Activated naive CD8-positive, alpha-beta T cell treated with anti-CD3 and anti-CD28 coated beads, Interleukin-2, amount 50 U/mL, for 16 hours (primary cell): ENCODE data around the gene TBL1XR1.
"Not testable (repeated sequence)": the region's sequence is repeated elsewhere in the genome, so short reads cannot be mapped to it uniquely, and the experiment has no call there.

ENCODE experiments used
- DNase-seq: peaks from one replicate; pipeline ENCODE4 v3.0.0-alpha.2; 2020; ENCODE audit warnings: low read depth, low spot score

The TBL1XR1 gene

GRCh38 chr3:177182352-177182751 is 14.9 kb downstream of the TBL1XR1 start:
- DNase-seq = no peak

GRCh38 chr3:177181418-177181817 is 15.9 kb downstream of the TBL1XR1 start:
- no peak for DNase-seq

GRCh38 chr3:177180506-177180905 is 16.8 kb downstream of the TBL1XR1 start:
- DNase-seq = no peak

GRCh38 chr3:177179281-177180067 is 17.8 kb downstream of the TBL1XR1 start:
- DNase-seq = no peak

- no peak for DNase-seq
Observed at GRCh38 chr3:177177749-177178221, 19.5 kb downstream of the TBL1XR1 start.

- DNase-seq = no peak
Observed at GRCh38 chr3:177174607-177175170, 22.6 kb downstream of the TBL1XR1 start.

- DNase-seq = no peak
Observed at GRCh38 chr3:177169936-177170722, 27.2 kb downstream of the TBL1XR1 start.

GRCh38 chr3:177168431-177168830 is 28.9 kb downstream of the TBL1XR1 start:
- no peak for DNase-seq

- no peak for DNase-seq
Observed at GRCh38 chr3:177162742-177163141, 34.5 kb downstream of the TBL1XR1 start.

- DNase-seq = not testable (repeated sequence)
Observed at GRCh38 chr3:177161603-177162002, 35.7 kb downstream of the TBL1XR1 start.

- no peak for DNase-seq
Observed at GRCh38 chr3:177158461-177158860, 38.8 kb downstream of the TBL1XR1 start.

- DNase-seq = no peak
Observed at GRCh38 chr3:177157492-177157891, 39.8 kb downstream of the TBL1XR1 start.

GRCh38 chr3:177154733-177155132 is 42.5 kb downstream of the TBL1XR1 start:
- DNase-seq = no peak

GRCh38 chr3:177150970-177151627 is 46.2 kb downstream of the TBL1XR1 start:
- DNase-seq = no peak

GRCh38 chr3:177150218-177150916 is 46.9 kb downstream of the TBL1XR1 start:
- no peak for DNase-seq

- DNase-seq = no peak
Observed at GRCh38 chr3:177149106-177149505, 48.2 kb downstream of the TBL1XR1 start.

GRCh38 chr3:177147790-177148189 is 49.5 kb downstream of the TBL1XR1 start:
- no peak for DNase-seq

GRCh38 chr3:177146646-177147045 is 50.6 kb downstream of the TBL1XR1 start:
- no peak for DNase-seq

- no peak for DNase-seq
Observed at GRCh38 chr3:177145954-177146353, 51.3 kb downstream of the TBL1XR1 start.

- DNase-seq = no peak
Observed at GRCh38 chr3:177145381-177145780, 51.9 kb downstream of the TBL1XR1 start.

GRCh38 chr3:177144922-177145321 is 52.4 kb downstream of the TBL1XR1 start:
- DNase-seq = no peak
